H9 (cell line): ENCODE results near the gene DNAJC1. TPM values are rescaled to one million over a fixed set of nuclear protein-coding genes. Genes with fewer than 3 reads are reported as not detected.

Experiments used
- DNase-seq: peaks from one replicate; pipeline ENCODE4 v3.0.0-alpha.2; 2017
- H2AFZ ChIP-seq: one replicate; pipeline ENCODE4 v1.6.1; 2013; ENCODE audit warnings: mild to moderate bottlenecking, low read length, control low read depth, moderate library complexity
- H2AK5ac ChIP-seq: 2 replicates; pipeline ENCODE4 v1.6.1; 2013; ENCODE audit warnings: low read length, control low read depth, mixed read lengths; ENCODE audit not compliant: insufficient read length
- H2BK120ac ChIP-seq: one replicate; pipeline ENCODE4 v1.6.1; 2013; ENCODE audit warnings: low read depth, mild to moderate bottlenecking, low read length, control low read depth, inconsistent platforms; ENCODE audit not compliant: poor library complexity, severe bottlenecking
- H2BK12ac ChIP-seq: 2 replicates; pipeline ENCODE4 v1.6.1; 2013; ENCODE audit warnings: low read length, control low read depth, mixed read lengths, low read depth; ENCODE audit not compliant: insufficient read length
- H2BK15ac ChIP-seq: 2 replicates; pipeline ENCODE4 v1.6.1; 2013; ENCODE audit warnings: low read depth, low read length, control low read depth
- H2BK20ac ChIP-seq: one replicate; pipeline ENCODE4 v1.6.1; 2013; ENCODE audit warnings: low read depth, mild to moderate bottlenecking, low read length, control low read depth, inconsistent platforms; ENCODE audit not compliant: poor library complexity, severe bottlenecking
- H2BK5ac ChIP-seq: 2 replicates; pipeline ENCODE4 v1.6.1; 2013; ENCODE audit warnings: low read length, control low read depth, mixed read lengths; ENCODE audit not compliant: insufficient read length
- H3K14ac ChIP-seq: 2 replicates; pipeline ENCODE4 v1.6.1; 2013; ENCODE audit warnings: low read length, control low read depth; ENCODE audit not compliant: insufficient read depth
- H3K18ac ChIP-seq: 2 replicates; pipeline ENCODE4 v1.6.1; 2013; ENCODE audit warnings: low read depth, mild to moderate bottlenecking, mixed read lengths, low read length, control low read depth; ENCODE audit not compliant: insufficient read length
- H3K23ac ChIP-seq: 2 replicates; pipeline ENCODE4 v1.6.1; 2013; ENCODE audit warnings: low read length, control low read depth, mixed read lengths, low read depth; ENCODE audit not compliant: insufficient read length
- H3K23me2 ChIP-seq: 2 replicates; pipeline ENCODE4 v1.6.1; 2013; ENCODE audit warnings: low read depth, mild to moderate bottlenecking, mixed read lengths, low read length, control low read depth; ENCODE audit not compliant: insufficient read length, poor library complexity, severe bottlenecking
- H3K27ac ChIP-seq: 2 replicates; pipeline ENCODE4 v1.5.1; 2013; ENCODE audit warnings: low read length, control low read depth, mixed read lengths, low read depth; ENCODE audit not compliant: insufficient read length
- H3K27me3 ChIP-seq: 2 replicates; pipeline ENCODE4 v1.6.1; 2013; ENCODE audit warnings: low read length, control low read depth, inconsistent platforms; ENCODE audit not compliant: insufficient read depth
- H3K4ac ChIP-seq: 2 replicates; pipeline ENCODE4 v1.6.1; 2013; ENCODE audit warnings: low read depth, mild to moderate bottlenecking, control low read depth, inconsistent platforms, low read length, moderate library complexity
- H3K4me1 ChIP-seq: 2 replicates; pipeline ENCODE4 v1.6.1; 2013; ENCODE audit warnings: low read length, control low read depth, inconsistent platforms; ENCODE audit not compliant: insufficient read depth
- H3K4me2 ChIP-seq: 2 replicates; pipeline ENCODE4 v1.6.1; 2013; ENCODE audit warnings: low read length, control low read depth, mixed read lengths; ENCODE audit not compliant: insufficient read length, insufficient read depth
- H3K56ac ChIP-seq: 2 replicates; pipeline ENCODE4 v1.6.1; 2013; ENCODE audit warnings: low read depth, mild to moderate bottlenecking, mixed read lengths, low read length, control low read depth; ENCODE audit not compliant: insufficient read length
- H3K79me1 ChIP-seq: 2 replicates; pipeline ENCODE4 v1.6.1; 2013; ENCODE audit warnings: low read depth, mild to moderate bottlenecking, moderate library complexity, low read length, control low read depth, inconsistent platforms; ENCODE audit not compliant: insufficient read depth, poor library complexity, severe bottlenecking
- H3K79me2 ChIP-seq: 2 replicates; pipeline ENCODE4 v1.6.1; 2013; ENCODE audit warnings: low read length, control low read depth, inconsistent platforms; ENCODE audit not compliant: insufficient read depth
- H3K9ac ChIP-seq: 2 replicates; pipeline ENCODE4 v1.6.1; 2013; ENCODE audit warnings: low read length, control low read depth, mixed read lengths; ENCODE audit not compliant: insufficient read length; ENCODE audit errors: extremely low read depth
- H3K9me3 ChIP-seq: one replicate; pipeline ENCODE4 v1.6.1; 2013; ENCODE audit warnings: low read depth, low read length, inconsistent platforms; ENCODE audit not compliant: control insufficient read depth
- H3T11ph ChIP-seq: one replicate; pipeline ENCODE4 v1.6.1; 2013; ENCODE audit warnings: mild to moderate bottlenecking, low read length, control low read depth, inconsistent platforms
- H4K20me1 ChIP-seq: one replicate; pipeline ENCODE4 v1.6.1; 2013; ENCODE audit not compliant: control insufficient read depth, insufficient read length, insufficient read depth
- H4K5ac ChIP-seq: 2 replicates; pipeline ENCODE4 v1.6.1; 2013; ENCODE audit warnings: low read depth, mild to moderate bottlenecking, mixed read lengths, low read length, control low read depth; ENCODE audit not compliant: insufficient read length
- H4K8ac ChIP-seq: replicated peaks from 2 replicates; pipeline ENCODE4 v1.6.1; 2013; ENCODE audit warnings: low read length, control low read depth, mixed read lengths, low read depth; ENCODE audit not compliant: insufficient read length
- H4K91ac ChIP-seq: 2 replicates; pipeline ENCODE4 v1.6.1; 2013; ENCODE audit warnings: low read depth, mild to moderate bottlenecking, moderate library complexity, mixed read lengths, low read length, control low read depth; ENCODE audit not compliant: insufficient read length
- H3K27ac Mint-ChIP-seq, 3 experiments: 2 replicates in 2 of 3; 3 replicates in 1 of 3; pipeline ENCODE4 v1.8.0; 2020 to 2021; ENCODE audit warnings: mixed read lengths in 3 of 3, mild to moderate bottlenecking in 1 of 3, moderate library complexity in 1 of 3
- H3K27me3 Mint-ChIP-seq: 2 replicates; pipeline ENCODE4 v1.8.0; 2021; ENCODE audit warnings: low read depth, mild to moderate bottlenecking, moderate library complexity, mixed read lengths
- H3K36me3 Mint-ChIP-seq, 3 experiments: 2 replicates in 2 of 3; 3 replicates in 1 of 3; pipeline ENCODE4 v1.8.0; 2020 to 2021; ENCODE audit warnings: low read depth in 3 of 3, mixed read lengths in 3 of 3; ENCODE audit not compliant: insufficient read depth in 1 of 3
- H3K4me1 Mint-ChIP-seq, 2 experiments: 2 replicates each; pipeline ENCODE4 v1.8.0; 2020; ENCODE audit warnings: mixed read lengths in 2 of 2
- H3K4me3 Mint-ChIP-seq, 2 experiments: 2 replicates in 1 of 2; 3 replicates in 1 of 2; pipeline ENCODE4 v1.8.0; 2020 to 2021; ENCODE audit warnings: mild to moderate bottlenecking in 2 of 2, mixed read lengths in 2 of 2, moderate library complexity in 1 of 2
- H3K9me3 Mint-ChIP-seq, 2 experiments: 2 replicates in 1 of 2; 3 replicates in 1 of 2; pipeline ENCODE4 v1.8.0; 2020; ENCODE audit warnings: mild to moderate bottlenecking in 2 of 2, mixed read lengths in 2 of 2, moderate library complexity in 1 of 2
- WGBS: extraction: QIAGEN DNeasy Blood & Tissue Kit; methylation state at CpG from one replicate; pipeline ENCODE4 v1.1.7; 2013; ENCODE audit warnings: missing lambda C conversion rate, low lambda C conversion rate, mixed read lengths; ENCODE audit not compliant: insufficient read length; ENCODE audit errors: extremely low coverage; 5-methylcytosine and 5-hydroxymethylcytosine counted together
- total RNA-seq: library from RNA; stranded (reverse); gene quantifications from 2 replicates; pipeline ENCODE4 v1.2.1, GENCODE V29; 2021
- TF ChIP-seq, protein P1 (sequence below): fragments of 200-600 bp; sonication (generic); conservative IDR thresholded peaks from 3 replicates; pipeline ENCODE4 v1.8.0; 2021; ENCODE audit warnings: antibody characterized with exemption, mild to moderate bottlenecking

The DNAJC1 gene
- total RNA-seq, 1 experiment from 2014 or later, result 11.2 TPM

DNA sequence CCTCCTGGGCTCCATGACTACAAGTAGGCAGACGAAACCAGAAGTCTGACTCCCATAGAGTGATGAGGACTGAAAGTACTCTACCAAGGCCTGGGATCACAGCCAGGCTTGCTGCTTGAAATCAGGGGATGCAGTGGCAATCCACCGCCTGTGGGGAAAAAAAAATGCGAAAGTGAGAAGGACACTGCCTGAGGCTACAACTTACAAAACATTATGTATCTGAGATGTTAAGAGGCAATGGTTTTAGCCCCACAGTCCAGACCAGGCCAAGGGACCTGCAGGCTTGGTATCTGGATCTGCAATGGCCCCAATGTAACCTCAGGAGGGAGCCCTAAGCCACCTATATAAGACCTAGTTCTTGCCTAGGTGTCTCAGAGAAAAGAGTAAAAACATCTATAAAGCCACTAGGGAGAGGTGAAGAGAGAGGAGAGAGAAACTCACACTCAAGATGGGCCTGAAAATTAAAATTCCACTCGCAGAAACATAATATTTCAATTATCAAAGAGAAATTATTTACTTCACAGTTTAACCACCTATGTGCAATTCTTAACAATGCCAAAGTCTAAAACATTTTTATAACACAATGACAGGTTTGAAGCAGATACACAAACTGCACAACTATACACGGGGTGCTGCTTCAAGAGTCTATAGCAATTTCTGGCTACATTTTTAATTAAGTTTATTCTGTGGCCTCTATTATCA, 13.9 kb downstream of the DNAJC1 start:
- Mint-ChIP-seq H3K4me3 (no peak overlapping the region; a peak in 1 of 5 replicates), H3K9me3 (peaks cover 0 to 3% of the 10 kb centered on the region in 2 experiments; a peak in 3 of 5 replicates), H3K36me3 (peaks cover 3 to 4% (median 3%) of the 10 kb centered on the region in 3 experiments; a peak in 1 of 7 replicates), H3K27me3 (no peaks in the 10 kb centered on the region), H3K4me1 (peaks cover 5% of the 10 kb centered on the region in 2 experiments), H3K27ac (0 out of 7 replicates have a peak overlapping the region, but pooled peaks of 2 of the 3 experiments have one; percentile 11 to 31)
- no peak overlapping the region for H3K23ac ChIP-seq
- TF ChIP-seq, protein P1, sequence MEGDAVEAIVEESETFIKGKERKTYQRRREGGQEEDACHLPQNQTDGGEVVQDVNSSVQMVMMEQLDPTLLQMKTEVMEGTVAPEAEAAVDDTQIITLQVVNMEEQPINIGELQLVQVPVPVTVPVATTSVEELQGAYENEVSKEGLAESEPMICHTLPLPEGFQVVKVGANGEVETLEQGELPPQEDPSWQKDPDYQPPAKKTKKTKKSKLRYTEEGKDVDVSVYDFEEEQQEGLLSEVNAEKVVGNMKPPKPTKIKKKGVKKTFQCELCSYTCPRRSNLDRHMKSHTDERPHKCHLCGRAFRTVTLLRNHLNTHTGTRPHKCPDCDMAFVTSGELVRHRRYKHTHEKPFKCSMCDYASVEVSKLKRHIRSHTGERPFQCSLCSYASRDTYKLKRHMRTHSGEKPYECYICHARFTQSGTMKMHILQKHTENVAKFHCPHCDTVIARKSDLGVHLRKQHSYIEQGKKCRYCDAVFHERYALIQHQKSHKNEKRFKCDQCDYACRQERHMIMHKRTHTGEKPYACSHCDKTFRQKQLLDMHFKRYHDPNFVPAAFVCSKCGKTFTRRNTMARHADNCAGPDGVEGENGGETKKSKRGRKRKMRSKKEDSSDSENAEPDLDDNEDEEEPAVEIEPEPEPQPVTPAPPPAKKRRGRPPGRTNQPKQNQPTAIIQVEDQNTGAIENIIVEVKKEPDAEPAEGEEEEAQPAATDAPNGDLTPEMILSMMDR, result peak; percentile 85
- no peaks in the 10 kb centered on the region for H3K9me3 ChIP-seq
- WGBS, result no CpG with 5 or more reads among the region's 5 CpGs
- H2BK15ac ChIP-seq, result peak overlapping the region; percentile 80; the same call in 1 of the 2 replicates
- no peak overlapping the region for H2AK5ac ChIP-seq
- H3K79me1 ChIP-seq, result no peaks in the 10 kb centered on the region
- no peak overlapping the region for H4K91ac ChIP-seq
- H3K27ac ChIP-seq, result no peak overlapping the region
- H3K4me1 ChIP-seq, result no peaks in the 10 kb centered on the region
- no peak overlapping the region for H3K56ac ChIP-seq
- H4K20me1 ChIP-seq, result no peaks in the 10 kb centered on the region
- no peak overlapping the region for H2BK12ac ChIP-seq
- no peak overlapping the region for H2BK120ac ChIP-seq
- no peaks in the 10 kb centered on the region for H3K79me2 ChIP-seq
- H4K8ac ChIP-seq, result no peak overlapping the region
- no peaks in the 10 kb centered on the region for H3K23me2 ChIP-seq
- no peak overlapping the region for H3K4me2 ChIP-seq
- H2BK5ac ChIP-seq, result no peak overlapping the region
- H3K4ac ChIP-seq, result no peak overlapping the region
- no peak overlapping the region for H2AFZ ChIP-seq
- H3K18ac ChIP-seq, result no peak overlapping the region
- DNase-seq, result peak; percentile 72
- no peak overlapping the region for H2BK20ac ChIP-seq
- H3K9ac ChIP-seq, result no peak overlapping the region
- H3T11ph ChIP-seq, result no peak overlapping the region
- H3K27me3 ChIP-seq, result no peaks in the 10 kb centered on the region
- no peak overlapping the region for H3K14ac ChIP-seq
- H4K5ac ChIP-seq, result no peak overlapping the region
